ENCODE results near the gene RABGGTB.
"Not testable (repeated sequence)": the region's sequence is repeated elsewhere in the genome, so short reads cannot be mapped to it uniquely, and the experiment has no call there.

RABGGTB gene

GRCh38 chr1:75785983-75786853, at the start of gene RABGGTB:
Gene RABGGTB (plus strand): TSS chr1:75786256. CDS start chr1:75786272, 16 bp downstream.
- Histone ChIP-seq H3K9ac (ENCODE audit: low read length) (peak within 1 kb of the TSS; percentile 99), H3K4me3 (ENCODE audit: low read length) (peak within 1 kb of the TSS; percentile 99), H3K27me3 (replicated peaks; ENCODE audit: control insufficient read depth, insufficient read depth, low read length) (no peaks in the 10 kb centered on the region), H3K36me3 (ENCODE audit: control insufficient read depth, insufficient read depth, low read length, severe bottlenecking) (peaks cover 34% of the 10 kb centered on the region), H3K9me3 (ENCODE audit: control insufficient read depth, low read length) (no peaks in the 10 kb centered on the region), H3K4me1 (ENCODE audit: control insufficient read depth, insufficient read depth, low read length) (peaks cover 37% of the 10 kb centered on the region)
- peak; percentile 98 for DNase-seq (ENCODE audit: low read depth)

GRCh38 chr1:75742047-75742625, 43.9 kb upstream of the RABGGTB start:
- H3K4me3 ChIP-seq (ENCODE audit: low read length) = no peak overlapping the region
- no peak overlapping the region for H3K9ac ChIP-seq (ENCODE audit: low read length)
- H3K4me1 ChIP-seq (ENCODE audit: control insufficient read depth, insufficient read depth, low read length) = no peaks in the 10 kb centered on the region
- no peak for DNase-seq (ENCODE audit: low read depth)
- no peaks in the 10 kb centered on the region for H3K27me3 ChIP-seq (replicated peaks; ENCODE audit: control insufficient read depth, insufficient read depth, low read length)
- no peaks in the 10 kb centered on the region for H3K9me3 ChIP-seq (ENCODE audit: control insufficient read depth, low read length)
- peaks cover 72% of the 10 kb centered on the region for H3K36me3 ChIP-seq (ENCODE audit: control insufficient read depth, insufficient read depth, low read length, severe bottlenecking)

GRCh38 chr1:75745276-75745675, 40.8 kb upstream of the RABGGTB start:
- Histone ChIP-seq H3K9me3 (ENCODE audit: control insufficient read depth, low read length) (no peaks in the 10 kb centered on the region), H3K36me3 (ENCODE audit: control insufficient read depth, insufficient read depth, low read length, severe bottlenecking) (peaks cover 56% of the 10 kb centered on the region), H3K4me3 (ENCODE audit: low read length) (no peak overlapping the region), H3K4me1 (ENCODE audit: control insufficient read depth, insufficient read depth, low read length) (no peaks in the 10 kb centered on the region), H3K27me3 (replicated peaks; ENCODE audit: control insufficient read depth, insufficient read depth, low read length) (no peaks in the 10 kb centered on the region), H3K9ac (ENCODE audit: low read length) (no peak overlapping the region)
- DNase-seq (ENCODE audit: low read depth) = no peak

GRCh38 chr1:75757210-75757609, 28.8 kb upstream of the RABGGTB start:
- H3K36me3 ChIP-seq (ENCODE audit: control insufficient read depth, insufficient read depth, low read length, severe bottlenecking) = peaks cover 39% of the 10 kb centered on the region
- not testable (repeated sequence) for H3K4me1 ChIP-seq (ENCODE audit: control insufficient read depth, insufficient read depth, low read length); H3K4me3 ChIP-seq (ENCODE audit: low read length); H3K9ac ChIP-seq (ENCODE audit: low read length); DNase-seq (ENCODE audit: low read depth); H3K9me3 ChIP-seq (ENCODE audit: control insufficient read depth, low read length); H3K27me3 ChIP-seq (replicated peaks; ENCODE audit: control insufficient read depth, insufficient read depth, low read length)

GRCh38 chr1:75758543-75758942, 27.5 kb upstream of the RABGGTB start:
- not testable (repeated sequence) for DNase-seq (ENCODE audit: low read depth); H3K4me3 ChIP-seq (ENCODE audit: low read length); H3K9ac ChIP-seq (ENCODE audit: low read length); H3K9me3 ChIP-seq (ENCODE audit: control insufficient read depth, low read length); H3K4me1 ChIP-seq (ENCODE audit: control insufficient read depth, insufficient read depth, low read length); H3K27me3 ChIP-seq (replicated peaks; ENCODE audit: control insufficient read depth, insufficient read depth, low read length)
- peaks cover 26% of the 10 kb centered on the region for H3K36me3 ChIP-seq (ENCODE audit: control insufficient read depth, insufficient read depth, low read length, severe bottlenecking)

- Histone ChIP-seq H3K36me3 (ENCODE audit: control insufficient read depth, insufficient read depth, low read length, severe bottlenecking) (no peaks in the 10 kb centered on the region), H3K27me3 (replicated peaks; ENCODE audit: control insufficient read depth, insufficient read depth, low read length) (no peaks in the 10 kb centered on the region), H3K9me3 (ENCODE audit: control insufficient read depth, low read length) (no peaks in the 10 kb centered on the region), H3K4me3 (ENCODE audit: low read length) (no peak overlapping the region), H3K4me1 (ENCODE audit: control insufficient read depth, insufficient read depth, low read length) (peaks cover 5% of the 10 kb centered on the region), H3K9ac (ENCODE audit: low read length) (no peak overlapping the region)
- no peak for DNase-seq (ENCODE audit: low read depth)
Observed at GRCh38 chr1:75764057-75764655, 21.9 kb upstream of the RABGGTB start.

GRCh38 chr1:75765697-75766355, 20.2 kb upstream of the RABGGTB start:
- peaks cover 5% of the 10 kb centered on the region for H3K4me1 ChIP-seq (ENCODE audit: control insufficient read depth, insufficient read depth, low read length)
- H3K27me3 ChIP-seq (replicated peaks; ENCODE audit: control insufficient read depth, insufficient read depth, low read length) = no peaks in the 10 kb centered on the region
- no peak overlapping the region for H3K4me3 ChIP-seq (ENCODE audit: low read length)
- no peak overlapping the region for H3K9ac ChIP-seq (ENCODE audit: low read length)
- DNase-seq (ENCODE audit: low read depth) = peak; percentile 84
- no peaks in the 10 kb centered on the region for H3K9me3 ChIP-seq (ENCODE audit: control insufficient read depth, low read length)
- H3K36me3 ChIP-seq (ENCODE audit: control insufficient read depth, insufficient read depth, low read length, severe bottlenecking) = no peaks in the 10 kb centered on the region

GRCh38 chr1:75768016-75768415, 18.0 kb upstream of the RABGGTB start:
- no peaks in the 10 kb centered on the region for H3K27me3 ChIP-seq (replicated peaks; ENCODE audit: control insufficient read depth, insufficient read depth, low read length)
- H3K4me1 ChIP-seq (ENCODE audit: control insufficient read depth, insufficient read depth, low read length) = peaks cover 5% of the 10 kb centered on the region
- no peak overlapping the region for H3K4me3 ChIP-seq (ENCODE audit: low read length)
- H3K9me3 ChIP-seq (ENCODE audit: control insufficient read depth, low read length) = no peaks in the 10 kb centered on the region
- no peaks in the 10 kb centered on the region for H3K36me3 ChIP-seq (ENCODE audit: control insufficient read depth, insufficient read depth, low read length, severe bottlenecking)
- no peak for DNase-seq (ENCODE audit: low read depth)
- H3K9ac ChIP-seq (ENCODE audit: low read length) = no peak overlapping the region

GRCh38 chr1:75770761-75771160, 15.3 kb upstream of the RABGGTB start:
- Histone ChIP-seq H3K9me3 (ENCODE audit: control insufficient read depth, low read length) (no peaks in the 10 kb centered on the region), H3K36me3 (ENCODE audit: control insufficient read depth, insufficient read depth, low read length, severe bottlenecking) (no peaks in the 10 kb centered on the region), H3K9ac (ENCODE audit: low read length) (no peak overlapping the region), H3K27me3 (replicated peaks; ENCODE audit: control insufficient read depth, insufficient read depth, low read length) (no peaks in the 10 kb centered on the region), H3K4me1 (ENCODE audit: control insufficient read depth, insufficient read depth, low read length) (peaks cover 5% of the 10 kb centered on the region), H3K4me3 (ENCODE audit: low read length) (no peak overlapping the region)
- no peak for DNase-seq (ENCODE audit: low read depth)

GRCh38 chr1:75771978-75772377, 14.1 kb upstream of the RABGGTB start:
- DNase-seq (ENCODE audit: low read depth) = no peak
- Histone ChIP-seq H3K9ac (ENCODE audit: low read length) (no peak overlapping the region), H3K36me3 (ENCODE audit: control insufficient read depth, insufficient read depth, low read length, severe bottlenecking) (no peaks in the 10 kb centered on the region), H3K9me3 (ENCODE audit: control insufficient read depth, low read length) (no peaks in the 10 kb centered on the region), H3K27me3 (replicated peaks; ENCODE audit: control insufficient read depth, insufficient read depth, low read length) (no peaks in the 10 kb centered on the region), H3K4me1 (ENCODE audit: control insufficient read depth, insufficient read depth, low read length) (no peaks in the 10 kb centered on the region), H3K4me3 (ENCODE audit: low read length) (no peak overlapping the region)

GRCh38 chr1:75777812-75778211, 8.2 kb upstream of the RABGGTB start:
- H3K9me3 ChIP-seq (ENCODE audit: control insufficient read depth, low read length); H3K27me3 ChIP-seq (replicated peaks; ENCODE audit: control insufficient read depth, insufficient read depth, low read length); H3K9ac ChIP-seq (ENCODE audit: low read length); H3K36me3 ChIP-seq (ENCODE audit: control insufficient read depth, insufficient read depth, low read length, severe bottlenecking); H3K4me1 ChIP-seq (ENCODE audit: control insufficient read depth, insufficient read depth, low read length); DNase-seq (ENCODE audit: low read depth); H3K4me3 ChIP-seq (ENCODE audit: low read length): not testable (repeated sequence)

Measured in adipocyte (in vitro differentiated cells).